Measurements from ENCODE around the gene HEMK1. TPM values are rescaled to one million over a fixed set of nuclear protein-coding genes. Genes with fewer than 3 reads are reported as not detected.

Gene HEMK1
- total and polyA plus RNA-seq, 2 donors (not counting 1 experiment from before 2014, with no cell fraction given), result 34.2 to 43.0 TPM

GRCh38 chr3:50570508-50571279 lies 1.4 kb downstream of the HEMK1 start:
- Mint-ChIP-seq H3K9me3 (ENCODE audit: insufficient read depth) (no peaks in the 10 kb centered on the region), H3K27ac (peak overlapping the region; percentile 96), H3K27me3 (no peaks in the 10 kb centered on the region), H3K4me1 (peaks cover 35% of the 10 kb centered on the region), H3K4me3 (peak overlapping the region; percentile 98)
- TF ChIP-seq EZH2 (IDR thresholded peaks at IDR 0.05; ENCODE audit: borderline replicate concordance, insufficient read depth, low read depth, low read length, poor library complexity, severe bottlenecking) (no peak), CTCF (IDR thresholded peaks at IDR 0.05) (no peak)
- intact Hi-C loops (cut with micrococcal nuclease), result no loop called here
- no peak overlapping the region for H3K9ac ChIP-seq (ENCODE audit: low read length)
- H3K79me2 ChIP-seq (ENCODE audit: control insufficient read depth, insufficient read depth, low read length), result peaks cover 11% of the 10 kb centered on the region
- CTCF ChIA-PET, result interaction anchor here (0.8 to 16.8 kb wide), 9 partner anchors 19 to 806 kb away, joined by 3 to 541 read pairs (median 6); partner anchors contain the start of genes CISH, CYB561D2, MAPKAPK3 and NPRL2
- H2AFZ ChIP-seq (ENCODE audit: insufficient read depth, low read depth, low read length, poor library complexity, severe bottlenecking), result no peak overlapping the region
- H3K27ac ChIP-seq (ENCODE audit: low read length in 2 of 2), result peak overlapping the region in 1 of 2 donors; percentile 77
- 90% methylated on average over 3 of the region's 5 CpGs for WGBS (ENCODE audit: insufficient coverage)
- H3K27me3 ChIP-seq (replicated peaks in 1 of 4; ENCODE audit: control extremely low read depth in 1 of 4, control insufficient read depth in 3 of 4, insufficient read depth in 4 of 4, low read length in 3 of 4), result no peaks in the 10 kb centered on the region
- ATAC-seq (ENCODE audit: low read depth) (no peak), DNase-seq (no peak)
- POLR2A ChIA-PET, result interaction anchor here (2.1 to 4.0 kb wide), 4 partner anchors 42 to 815 kb away, joined by 10 to 38 read pairs (median 20); partner anchors contain the start of genes CISH, MANF and MAPKAPK3
- H3K9me3 ChIP-seq (ENCODE audit: control extremely low read depth in 1 of 3, control insufficient read depth in 2 of 3, insufficient read depth in 1 of 3, low read length in 2 of 3), result no peaks in the 10 kb centered on the region
- peaks cover 0 to 15% of the 10 kb centered on the region in 2 experiments for H3K36me3 ChIP-seq (replicated peaks in 1 of 2; ENCODE audit: control extremely low read depth in 1 of 2, control insufficient read depth in 1 of 2, extremely low read depth in 1 of 2, insufficient read depth in 2 of 2, low read length in 1 of 2)
- no peaks in the 10 kb centered on the region for H4K20me1 ChIP-seq (ENCODE audit: control insufficient read depth, insufficient read depth, low read length, poor library complexity, severe bottlenecking)
- no peak overlapping the region for H3K4me2 ChIP-seq (replicated peaks; ENCODE audit: low read depth, low read length, poor library complexity, severe bottlenecking)
- H3K4me3 ChIP-seq (ENCODE audit: control extremely low read depth in 1 of 5, extremely low read depth in 1 of 5, insufficient read depth in 1 of 5, low read depth in 2 of 5, low read length in 4 of 5), result no peak overlapping the region
- peaks cover 16 to 39% of the 10 kb centered on the region in 2 donors for H3K4me1 ChIP-seq (ENCODE audit: control insufficient read depth in 2 of 2, insufficient read depth in 2 of 2, low read length in 2 of 2)

- no peak for ATAC-seq (ENCODE audit: low read depth)
- H3K4me2 ChIP-seq (replicated peaks; ENCODE audit: low read depth, low read length, poor library complexity, severe bottlenecking), result no peak overlapping the region
- no peaks in the 10 kb centered on the region for H4K20me1 ChIP-seq (ENCODE audit: control insufficient read depth, insufficient read depth, low read length, poor library complexity, severe bottlenecking)
- no peak overlapping the region for H3K27ac ChIP-seq (ENCODE audit: low read length in 2 of 2)
- no peak overlapping the region for H3K4me3 ChIP-seq (ENCODE audit: control extremely low read depth in 1 of 5, extremely low read depth in 1 of 5, insufficient read depth in 1 of 5, low read depth in 2 of 5, low read length in 4 of 5)
- no peak overlapping the region for H3K4me3 Mint-ChIP-seq
- peaks cover 16 to 39% of the 10 kb centered on the region in 2 donors for H3K4me1 ChIP-seq (ENCODE audit: control insufficient read depth in 2 of 2, insufficient read depth in 2 of 2, low read length in 2 of 2)
- ChIA-PET POLR2A (interaction anchor here (3.5 to 4.0 kb wide), 2 partner anchors 41 to 45 kb away, joined by 25 to 38 read pairs; partner anchors contain the start of genes CISH and MAPKAPK3), CTCF (interaction anchor here (1.0 to 16.8 kb wide), 10 partner anchors 11 to 806 kb away, joined by 3 to 541 read pairs (median 4); partner anchors contain the start of genes CISH and MAPKAPK3)
- intact Hi-C loops (cut with micrococcal nuclease), result no loop called here
- H3K9me3 ChIP-seq (ENCODE audit: control extremely low read depth in 1 of 3, control insufficient read depth in 2 of 3, insufficient read depth in 1 of 3, low read length in 2 of 3), result no peaks in the 10 kb centered on the region
- peaks cover 32% of the 10 kb centered on the region for H3K4me1 Mint-ChIP-seq
- H3K27me3 ChIP-seq (replicated peaks in 1 of 4; ENCODE audit: control extremely low read depth in 1 of 4, control insufficient read depth in 3 of 4, insufficient read depth in 4 of 4, low read length in 3 of 4), result no peaks in the 10 kb centered on the region
- peaks cover 0 to 15% of the 10 kb centered on the region in 2 experiments for H3K36me3 ChIP-seq (replicated peaks in 1 of 2; ENCODE audit: control extremely low read depth in 1 of 2, control insufficient read depth in 1 of 2, extremely low read depth in 1 of 2, insufficient read depth in 2 of 2, low read length in 1 of 2)
- 100% methylated on average over 1 of the region's 4 CpGs for WGBS (ENCODE audit: insufficient coverage)
- peaks cover 11% of the 10 kb centered on the region for H3K79me2 ChIP-seq (ENCODE audit: control insufficient read depth, insufficient read depth, low read length)
- TF ChIP-seq EZH2 (IDR thresholded peaks at IDR 0.05; ENCODE audit: borderline replicate concordance, insufficient read depth, low read depth, low read length, poor library complexity, severe bottlenecking), result no peak
- TF ChIP-seq CTCF (IDR thresholded peaks at IDR 0.05), result no peak
- H3K27me3 Mint-ChIP-seq, result no peaks in the 10 kb centered on the region
- no peaks in the 10 kb centered on the region for H3K9me3 Mint-ChIP-seq (ENCODE audit: insufficient read depth)
- H2AFZ ChIP-seq (ENCODE audit: insufficient read depth, low read depth, low read length, poor library complexity, severe bottlenecking), result no peak overlapping the region
- H3K27ac Mint-ChIP-seq, result no peak overlapping the region
- no peak for DNase-seq
- no peak overlapping the region for H3K9ac ChIP-seq (ENCODE audit: low read length)
These were observed 2.2 kb downstream of the HEMK1 start for GRCh38 chr3:50571486-50571885.

Measured in B cell (primary cell).